Ishikawa (cell line): ENCODE results near the gene HMGN5.

ENCODE experiments used
- CEBPB ChIP-seq: IDR thresholded peaks from 2 replicates; pipeline ENCODE4 v1.6.1; 2012
- CREB1 ChIP-seq: IDR thresholded peaks from 2 replicates; pipeline ENCODE4 v1.6.1; 2012; ENCODE audit warnings: low read depth
- EP300 ChIP-seq: IDR thresholded peaks from 2 replicates; pipeline ENCODE4 v1.6.1; 2012; ENCODE audit warnings: borderline replicate concordance
- NFIC ChIP-seq: IDR thresholded peaks from 2 replicates; pipeline ENCODE4 v1.6.1; 2012
- RAD21 ChIP-seq: IDR thresholded peaks from 2 replicates; pipeline ENCODE4 v1.6.1; 2012; ENCODE audit warnings: low read depth
- TAF1 ChIP-seq: IDR thresholded peaks from 2 replicates; pipeline ENCODE4 v1.6.1; 2012; ENCODE audit warnings: low read depth, mild to moderate bottlenecking
- TEAD4 ChIP-seq: IDR thresholded peaks from 2 replicates; pipeline ENCODE4 v1.6.1; 2012
- YY1 ChIP-seq: IDR thresholded peaks from 2 replicates; pipeline ENCODE4 v1.6.1; 2012; ENCODE audit warnings: low read depth
- TF ChIP-seq, protein P1 (sequence below): IDR thresholded peaks from 2 replicates; pipeline ENCODE4 v1.6.1; 2012
- TF ChIP-seq, protein P2 (sequence below): IDR thresholded peaks from 2 replicates; pipeline ENCODE4 v1.6.1; 2012; ENCODE audit warnings: low read depth, mild to moderate bottlenecking
- TF ChIP-seq, protein P3 (sequence below): IDR thresholded peaks from 2 replicates; pipeline ENCODE4 v1.6.1; 2012

DNA sequence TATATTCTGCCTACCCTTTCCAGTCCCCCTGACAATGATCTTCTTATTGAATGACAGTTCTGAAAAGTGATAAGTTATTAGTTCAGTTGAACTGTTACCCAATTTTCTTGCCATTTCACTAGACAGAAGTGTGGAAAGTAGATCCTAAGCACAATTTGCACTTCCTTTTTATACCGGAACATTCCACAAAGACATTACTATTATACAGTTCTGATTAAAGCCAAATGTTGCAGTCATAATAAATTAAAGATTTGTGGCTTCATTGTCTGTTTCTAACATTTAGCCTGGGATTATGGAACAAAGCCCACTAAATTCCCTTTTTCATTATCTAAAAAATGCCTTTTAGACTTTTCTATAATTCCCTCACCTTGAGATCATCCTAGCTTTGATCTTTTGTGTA lies 14.0 kb upstream of the HMGN5 start:
- no peak for TF ChIP-seq TEAD4
- TF ChIP-seq, protein P1, sequence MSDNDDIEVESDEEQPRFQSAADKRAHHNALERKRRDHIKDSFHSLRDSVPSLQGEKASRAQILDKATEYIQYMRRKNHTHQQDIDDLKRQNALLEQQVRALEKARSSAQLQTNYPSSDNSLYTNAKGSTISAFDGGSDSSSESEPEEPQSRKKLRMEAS = no peak
- no peak for TF ChIP-seq NFIC
- TF ChIP-seq TAF1 = no peak
- no peak for TF ChIP-seq RAD21
- TF ChIP-seq, protein P2, sequence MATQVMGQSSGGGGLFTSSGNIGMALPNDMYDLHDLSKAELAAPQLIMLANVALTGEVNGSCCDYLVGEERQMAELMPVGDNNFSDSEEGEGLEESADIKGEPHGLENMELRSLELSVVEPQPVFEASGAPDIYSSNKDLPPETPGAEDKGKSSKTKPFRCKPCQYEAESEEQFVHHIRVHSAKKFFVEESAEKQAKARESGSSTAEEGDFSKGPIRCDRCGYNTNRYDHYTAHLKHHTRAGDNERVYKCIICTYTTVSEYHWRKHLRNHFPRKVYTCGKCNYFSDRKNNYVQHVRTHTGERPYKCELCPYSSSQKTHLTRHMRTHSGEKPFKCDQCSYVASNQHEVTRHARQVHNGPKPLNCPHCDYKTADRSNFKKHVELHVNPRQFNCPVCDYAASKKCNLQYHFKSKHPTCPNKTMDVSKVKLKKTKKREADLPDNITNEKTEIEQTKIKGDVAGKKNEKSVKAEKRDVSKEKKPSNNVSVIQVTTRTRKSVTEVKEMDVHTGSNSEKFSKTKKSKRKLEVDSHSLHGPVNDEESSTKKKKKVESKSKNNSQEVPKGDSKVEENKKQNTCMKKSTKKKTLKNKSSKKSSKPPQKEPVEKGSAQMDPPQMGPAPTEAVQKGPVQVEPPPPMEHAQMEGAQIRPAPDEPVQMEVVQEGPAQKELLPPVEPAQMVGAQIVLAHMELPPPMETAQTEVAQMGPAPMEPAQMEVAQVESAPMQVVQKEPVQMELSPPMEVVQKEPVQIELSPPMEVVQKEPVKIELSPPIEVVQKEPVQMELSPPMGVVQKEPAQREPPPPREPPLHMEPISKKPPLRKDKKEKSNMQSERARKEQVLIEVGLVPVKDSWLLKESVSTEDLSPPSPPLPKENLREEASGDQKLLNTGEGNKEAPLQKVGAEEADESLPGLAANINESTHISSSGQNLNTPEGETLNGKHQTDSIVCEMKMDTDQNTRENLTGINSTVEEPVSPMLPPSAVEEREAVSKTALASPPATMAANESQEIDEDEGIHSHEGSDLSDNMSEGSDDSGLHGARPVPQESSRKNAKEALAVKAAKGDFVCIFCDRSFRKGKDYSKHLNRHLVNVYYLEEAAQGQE = no peak
- TF ChIP-seq YY1 = no peak
- TF ChIP-seq CEBPB = no peak
- TF ChIP-seq, protein P3, sequence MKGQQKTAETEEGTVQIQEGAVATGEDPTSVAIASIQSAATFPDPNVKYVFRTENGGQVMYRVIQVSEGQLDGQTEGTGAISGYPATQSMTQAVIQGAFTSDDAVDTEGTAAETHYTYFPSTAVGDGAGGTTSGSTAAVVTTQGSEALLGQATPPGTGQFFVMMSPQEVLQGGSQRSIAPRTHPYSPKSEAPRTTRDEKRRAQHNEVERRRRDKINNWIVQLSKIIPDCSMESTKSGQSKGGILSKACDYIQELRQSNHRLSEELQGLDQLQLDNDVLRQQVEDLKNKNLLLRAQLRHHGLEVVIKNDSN = no peak
- TF ChIP-seq EP300 = no peak
- no peak for TF ChIP-seq CREB1
